A549 (cell line): ENCODE measurements around the gene PLCD1. TPM values are rescaled to one million over a fixed set of nuclear protein-coding genes. Genes with fewer than 3 reads are reported as not detected.

Experiments used
- ATAC-seq, 2 experiments: fragments of 200-7000 bp in 1 of 2; fragments of >200 bp in 1 of 2; cut with Nextera tagmentation in 1 of 2; cut with Tn5 transposase in 1 of 2; 3 replicates each; pipeline versions ENCODE4 v1.8.0 to v1.9.1; 2018 to 2020; ENCODE audit warnings: mild to moderate bottlenecking in 1 of 2, moderate library complexity in 1 of 2
- CTCF ChIA-PET: fragments of 300-600 bp; sonication (Branson Sonifier 250); formaldehyde crosslinking; extraction: SDS; loops from one replicate; lab custom pipeline; 2021; ENCODE audit warnings: antibody characterized with exemption, inconsistent platforms; lab: Yijun Ruan, JAX
- POLR2A ChIA-PET: fragments of 350-600 bp; formaldehyde crosslinking; extraction: SDS; loops from one replicate; lab custom pipeline; 2021; ENCODE audit warnings: antibody characterized with exemption, inconsistent platforms; lab: Yijun Ruan, JAX
- DNase-seq, 2 experiments: peaks; one replicate each; pipeline versions ENCODE4 v3.0.0 to v3.0.0-alpha.2; 2011 to 2016; ENCODE audit warnings: low read depth in 1 of 2, low spot score in 1 of 2
- FAIRE-seq: peaks from 2 replicates; lab custom pipeline; 2011; peaks lifted over from hg19 to GRCh38; lab: Jason Lieb, UNC
- H3K27ac ChIP-seq, 2 experiments: fragments of >200 bp; sonication (Bioruptor Twin); formaldehyde crosslinking; 3 replicates each; pipeline ENCODE4 v1.5.1; 2016 to 2017
- H3K4me1 ChIP-seq: fragments of >200 bp; sonication (Bioruptor Twin); formaldehyde crosslinking; 3 replicates; pipeline ENCODE4 v1.6.1; 2016
- H3K4me2 ChIP-seq: fragments of >200 bp; sonication (Bioruptor Twin); formaldehyde crosslinking; 3 replicates; pipeline ENCODE4 v1.6.1; 2016
- H3K4me3 ChIP-seq: fragments of >200 bp; sonication (Bioruptor Twin); formaldehyde crosslinking; 3 replicates; pipeline ENCODE4 v1.5.1; 2016
- H3K9me3 ChIP-seq: fragments of >200 bp; sonication (Bioruptor Twin); formaldehyde crosslinking; 3 replicates; pipeline ENCODE4 v1.6.1; 2016
- CBX2 ChIP-seq: fragments of 200-600 bp; sonication (generic); IDR thresholded peaks from 2 replicates; pipeline ENCODE4 v1.6.1; 2016; ENCODE audit warnings: low read depth, mild to moderate bottlenecking, borderline replicate concordance
- FOSL2 ChIP-seq, 2 experiments: fragments of 450-650 bp in 1 of 2; fragments of >200 bp in 1 of 2; sonication (Bioruptor Twin) in 1 of 2; formaldehyde crosslinking; IDR thresholded peaks; 2 replicates each; pipeline versions ENCODE4 v1.5.0 to v1.6.1; 2016 to 2020; ENCODE audit warnings: mild to moderate bottlenecking in 1 of 2, moderate library complexity in 1 of 2
- GATA3 ChIP-seq: IDR thresholded peaks from 2 replicates; pipeline ENCODE4 v1.6.1; 2012; ENCODE audit warnings: borderline replicate concordance
- HDAC2 ChIP-seq: fragments of 200-600 bp; sonication (generic); IDR thresholded peaks from 2 replicates; pipeline ENCODE4 v1.6.1; 2016
- HOXA7 ChIP-seq: fragments of 250-450 bp; sonication (Bioruptor Pico); IDR thresholded peaks from 2 replicates; pipeline ENCODE4 v1.5.0; 2020; ENCODE audit warnings: mild to moderate bottlenecking, moderate library complexity
- HOXB13 ChIP-seq: fragments of 250-450 bp; sonication (Bioruptor Pico); IDR thresholded peaks from 2 replicates; pipeline ENCODE4 v1.5.0; 2020; ENCODE audit warnings: low read depth, mild to moderate bottlenecking, moderate library complexity
- JUN ChIP-seq, 2 experiments: fragments of >200 bp; sonication (Bioruptor Twin); formaldehyde crosslinking; IDR thresholded peaks; 2 replicates in 1 of 2; 3 replicates in 1 of 2; pipeline ENCODE4 v1.6.1; 2016 to 2017
- MAFK ChIP-seq: fragments of 450-650 bp; IDR thresholded peaks from 2 replicates; pipeline ENCODE4 v1.6.1; 2014; ENCODE audit not compliant: partially characterized antibody
- NPAS2 ChIP-seq: fragments of 250-450 bp; sonication (Bioruptor Pico); IDR thresholded peaks from 2 replicates; pipeline ENCODE4 v1.8.0; 2022; ENCODE audit warnings: mild to moderate bottlenecking, moderate library complexity, borderline replicate concordance
- PHF8 ChIP-seq: fragments of 200-600 bp; sonication (generic); IDR thresholded peaks from 2 replicates; pipeline ENCODE4 v1.6.1; 2016; ENCODE audit warnings: low read depth, mild to moderate bottlenecking, antibody characterized with exemption, moderate library complexity, borderline replicate concordance
- RARB ChIP-seq: fragments of 250-450 bp; sonication (Bioruptor Pico); IDR thresholded peaks from 2 replicates; pipeline ENCODE4 v1.8.0; 2021; ENCODE audit warnings: mild to moderate bottlenecking, moderate library complexity
- SREBF2 ChIP-seq: fragments of 450-650 bp; IDR thresholded peaks from 2 replicates; pipeline ENCODE4 v1.6.1; 2014; ENCODE audit warnings: mild to moderate bottlenecking, moderate library complexity
- TFCP2L1 ChIP-seq: fragments of 250-450 bp; sonication (Bioruptor Pico); IDR thresholded peaks from 2 replicates; pipeline ENCODE4 v1.5.0; 2021; ENCODE audit warnings: mild to moderate bottlenecking
- ZC3H11A ChIP-seq: fragments of 450-650 bp; IDR thresholded peaks from 2 replicates; pipeline ENCODE4 v1.6.1; 2014; ENCODE audit warnings: antibody characterized with exemption, mild to moderate bottlenecking
- WGBS: methylation state at CpG from one replicate; pipeline ENCODE4 v1.1.6; 2017; ENCODE audit errors: missing lambda C conversion rate; 5-methylcytosine and 5-hydroxymethylcytosine counted together
- polyA plus RNA-seq, 4 experiments: library from polyadenylated mRNA; depleted of rRNA in 3 of 4; stranded (reverse); fragments of >200 nt; fragmentation: RNase III in 1 of 4; extraction: RNeasy Plus Mini Kit Qiagen cat#74134 plus additional on column Dnase treatment in 1 of 4; gene quantifications; 2 replicates in 3 of 4; 3 replicates in 1 of 4; pipeline ENCODE4 v1.2.3, GENCODE V29; 2011 to 2017
- TF ChIP-seq, protein P1 (sequence below): fragments of 450-650 bp; IDR thresholded peaks from 2 replicates; pipeline ENCODE4 v1.6.1; 2014; ENCODE audit warnings: antibody characterized with exemption
- TF ChIP-seq, protein P2 (sequence below): IDR thresholded peaks from 2 replicates; pipeline ENCODE4 v1.6.1; 2012
- TF ChIP-seq, protein P3 (sequence below): fragments of 200-600 bp; sonication (generic); IDR thresholded peaks from 2 replicates; pipeline ENCODE4 v1.6.1; 2016; ENCODE audit warnings: antibody characterized with exemption, mild to moderate bottlenecking, moderate library complexity
- TF ChIP-seq, protein P4 (sequence below): fragments of >200 bp; sonication (Bioruptor Twin); formaldehyde crosslinking; IDR thresholded peaks from 3 replicates; pipeline ENCODE4 v1.5.1; 2016

PLCD1 gene
- polyA plus RNA-seq, 2 of the 4 experiments (the other 2 are of a cell fraction) = 3.9 to 4.8 TPM

DNA sequence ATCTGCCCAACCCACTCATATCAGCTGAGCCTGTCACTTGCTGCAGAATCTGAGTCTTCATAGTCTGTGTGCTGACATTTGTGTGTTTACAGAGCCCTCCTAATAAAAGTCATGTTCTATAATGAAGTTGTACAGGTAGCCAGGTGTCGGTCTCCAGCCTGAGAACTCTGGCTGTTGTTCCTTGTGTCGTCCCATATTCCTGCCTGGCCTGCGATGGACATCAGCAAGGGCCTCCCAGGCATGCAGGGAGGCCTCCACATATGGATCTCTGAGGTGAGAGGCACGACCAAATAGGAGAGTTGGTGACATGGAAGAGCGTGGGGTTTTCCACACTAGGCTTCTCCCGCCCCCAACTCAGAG lies 36.0 kb downstream of the PLCD1 start:
- DNase-seq (no peak), FAIRE-seq (no peak), ATAC-seq (no peak)
- no peak for TF ChIP-seq PHF8
- no peak for TF ChIP-seq NPAS2 (CRISPR knock-in tag)
- TF ChIP-seq HDAC2 = no peak
- TF ChIP-seq, protein P1, sequence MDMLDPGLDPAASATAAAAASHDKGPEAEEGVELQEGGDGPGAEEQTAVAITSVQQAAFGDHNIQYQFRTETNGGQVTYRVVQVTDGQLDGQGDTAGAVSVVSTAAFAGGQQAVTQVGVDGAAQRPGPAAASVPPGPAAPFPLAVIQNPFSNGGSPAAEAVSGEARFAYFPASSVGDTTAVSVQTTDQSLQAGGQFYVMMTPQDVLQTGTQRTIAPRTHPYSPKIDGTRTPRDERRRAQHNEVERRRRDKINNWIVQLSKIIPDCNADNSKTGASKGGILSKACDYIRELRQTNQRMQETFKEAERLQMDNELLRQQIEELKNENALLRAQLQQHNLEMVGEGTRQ = no peak
- TF ChIP-seq HOXB13 = no peak
- TF ChIP-seq, protein P2, sequence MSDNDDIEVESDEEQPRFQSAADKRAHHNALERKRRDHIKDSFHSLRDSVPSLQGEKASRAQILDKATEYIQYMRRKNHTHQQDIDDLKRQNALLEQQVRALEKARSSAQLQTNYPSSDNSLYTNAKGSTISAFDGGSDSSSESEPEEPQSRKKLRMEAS = no peak
- no peak for TF ChIP-seq CBX2
- no peak for TF ChIP-seq HOXA7 (CRISPR knock-in tag)
- TF ChIP-seq GATA3 = no peak
- TF ChIP-seq ZC3H11A = no peak
- TF ChIP-seq RARB (CRISPR knock-in tag) = no peak
- ChIA-PET CTCF (interaction anchor here (1.8 kb wide), 1 partner anchor 10 kb away, joined by 6 read pairs; no protein-coding TSS in a partner anchor), POLR2A (no interaction called here)
- no peak overlapping the region for H3K4me2 ChIP-seq
- H3K27ac ChIP-seq = no peak overlapping the region
- no peaks in the 10 kb centered on the region for H3K9me3 ChIP-seq
- 65% methylated on average over 6 of the region's 6 CpGs for WGBS
- H3K4me3 ChIP-seq = no peak overlapping the region
- peaks cover 7% of the 10 kb centered on the region for H3K4me1 ChIP-seq

DNA sequence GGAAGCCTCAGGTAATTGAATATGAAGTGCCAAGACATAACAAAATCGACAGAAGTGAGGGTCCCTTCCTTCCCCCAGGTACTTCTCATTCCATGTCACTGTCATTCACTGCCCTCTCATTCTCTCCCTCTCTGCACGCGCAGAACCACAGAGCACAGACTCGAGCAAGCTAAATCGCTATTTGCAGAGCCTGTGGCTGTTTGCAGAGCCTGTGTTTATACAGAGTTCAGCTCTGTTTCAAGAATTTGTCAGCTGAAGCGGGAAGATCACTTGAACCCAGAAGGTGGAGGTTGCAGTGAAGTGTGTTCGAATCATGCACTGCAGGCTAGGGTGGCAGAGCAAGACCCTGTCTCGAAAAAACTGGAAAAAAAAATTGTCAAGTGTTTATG lies 36.4 kb downstream of the PLCD1 start:
- no peak overlapping the region for H3K4me2 ChIP-seq
- peaks cover 3% of the 10 kb centered on the region for H3K4me1 ChIP-seq
- no peak overlapping the region for H3K4me3 ChIP-seq
- no peaks in the 10 kb centered on the region for H3K9me3 ChIP-seq
- no peak for FAIRE-seq
- TF ChIP-seq, protein P3, sequence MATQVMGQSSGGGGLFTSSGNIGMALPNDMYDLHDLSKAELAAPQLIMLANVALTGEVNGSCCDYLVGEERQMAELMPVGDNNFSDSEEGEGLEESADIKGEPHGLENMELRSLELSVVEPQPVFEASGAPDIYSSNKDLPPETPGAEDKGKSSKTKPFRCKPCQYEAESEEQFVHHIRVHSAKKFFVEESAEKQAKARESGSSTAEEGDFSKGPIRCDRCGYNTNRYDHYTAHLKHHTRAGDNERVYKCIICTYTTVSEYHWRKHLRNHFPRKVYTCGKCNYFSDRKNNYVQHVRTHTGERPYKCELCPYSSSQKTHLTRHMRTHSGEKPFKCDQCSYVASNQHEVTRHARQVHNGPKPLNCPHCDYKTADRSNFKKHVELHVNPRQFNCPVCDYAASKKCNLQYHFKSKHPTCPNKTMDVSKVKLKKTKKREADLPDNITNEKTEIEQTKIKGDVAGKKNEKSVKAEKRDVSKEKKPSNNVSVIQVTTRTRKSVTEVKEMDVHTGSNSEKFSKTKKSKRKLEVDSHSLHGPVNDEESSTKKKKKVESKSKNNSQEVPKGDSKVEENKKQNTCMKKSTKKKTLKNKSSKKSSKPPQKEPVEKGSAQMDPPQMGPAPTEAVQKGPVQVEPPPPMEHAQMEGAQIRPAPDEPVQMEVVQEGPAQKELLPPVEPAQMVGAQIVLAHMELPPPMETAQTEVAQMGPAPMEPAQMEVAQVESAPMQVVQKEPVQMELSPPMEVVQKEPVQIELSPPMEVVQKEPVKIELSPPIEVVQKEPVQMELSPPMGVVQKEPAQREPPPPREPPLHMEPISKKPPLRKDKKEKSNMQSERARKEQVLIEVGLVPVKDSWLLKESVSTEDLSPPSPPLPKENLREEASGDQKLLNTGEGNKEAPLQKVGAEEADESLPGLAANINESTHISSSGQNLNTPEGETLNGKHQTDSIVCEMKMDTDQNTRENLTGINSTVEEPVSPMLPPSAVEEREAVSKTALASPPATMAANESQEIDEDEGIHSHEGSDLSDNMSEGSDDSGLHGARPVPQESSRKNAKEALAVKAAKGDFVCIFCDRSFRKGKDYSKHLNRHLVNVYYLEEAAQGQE = no peak
- no peak for TF ChIP-seq TFCP2L1
- no peak for TF ChIP-seq PHF8
- TF ChIP-seq JUN (IDR thresholded peaks at IDR 0.05) = no peak
- CTCF ChIA-PET = interaction anchor here (1.8 kb wide), 1 partner anchor 10 kb away, joined by 6 read pairs; no protein-coding TSS in a partner anchor
- POLR2A ChIA-PET = no interaction called here
- 40% methylated on average over 8 of the region's 8 CpGs for WGBS
- ATAC-seq = no peak
- no peak for DNase-seq
- no peak overlapping the region for H3K27ac ChIP-seq

DNA sequence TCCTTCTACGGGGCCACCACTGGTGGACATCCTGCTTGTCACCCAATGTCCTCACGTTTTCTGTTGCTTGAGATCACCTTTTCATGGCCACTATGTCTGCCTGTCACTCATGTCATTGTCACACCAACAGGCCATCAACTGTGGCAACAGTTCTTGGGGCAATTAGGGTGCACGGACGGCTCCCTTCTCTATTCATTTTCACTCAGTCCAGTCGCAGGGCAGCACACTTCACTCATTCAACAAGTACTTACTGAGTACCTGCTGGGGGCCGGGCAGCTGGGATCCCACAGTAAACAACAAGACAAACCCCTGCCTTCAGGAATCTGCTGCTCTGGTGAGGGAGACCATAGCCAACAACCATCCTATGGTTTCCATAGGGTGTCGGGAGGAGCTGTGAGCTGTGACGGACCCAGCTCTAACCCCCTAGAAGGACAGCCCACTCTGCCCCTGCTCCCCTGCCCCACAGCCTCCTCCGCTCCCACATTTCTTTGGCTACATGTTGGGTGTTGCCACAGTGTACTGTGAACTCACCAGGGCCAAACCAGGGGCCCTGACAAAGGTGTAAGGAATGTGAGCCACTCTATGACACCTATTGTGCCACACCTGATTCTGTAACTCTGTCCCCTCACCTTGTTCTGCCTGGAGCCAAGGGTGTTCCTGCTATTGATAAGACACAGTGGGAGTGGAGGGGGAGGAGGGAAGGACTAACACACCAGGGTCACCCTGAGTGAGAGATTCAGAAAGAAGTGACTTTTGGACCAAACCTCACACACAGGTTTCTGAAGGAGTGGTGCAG lies 37.0 kb downstream of the PLCD1 start:
- ChIA-PET CTCF (interaction anchor here (1.8 kb wide), 1 partner anchor 11 kb away, joined by 6 read pairs; no protein-coding TSS in a partner anchor), POLR2A (no interaction called here)
- H3K27ac ChIP-seq = no peak overlapping the region
- 68% methylated on average over 9 of the region's 9 CpGs for WGBS
- FAIRE-seq (no peak), DNase-seq (no peak), ATAC-seq (no peak)
- H3K4me2 ChIP-seq = no peak overlapping the region
- peaks cover 3% of the 10 kb centered on the region for H3K4me1 ChIP-seq
- H3K9me3 ChIP-seq = no peaks in the 10 kb centered on the region
- no peak overlapping the region for H3K4me3 ChIP-seq
- TF ChIP-seq, protein P1 = no peak
- no peak for TF ChIP-seq SREBF2
- TF ChIP-seq, protein P4, sequence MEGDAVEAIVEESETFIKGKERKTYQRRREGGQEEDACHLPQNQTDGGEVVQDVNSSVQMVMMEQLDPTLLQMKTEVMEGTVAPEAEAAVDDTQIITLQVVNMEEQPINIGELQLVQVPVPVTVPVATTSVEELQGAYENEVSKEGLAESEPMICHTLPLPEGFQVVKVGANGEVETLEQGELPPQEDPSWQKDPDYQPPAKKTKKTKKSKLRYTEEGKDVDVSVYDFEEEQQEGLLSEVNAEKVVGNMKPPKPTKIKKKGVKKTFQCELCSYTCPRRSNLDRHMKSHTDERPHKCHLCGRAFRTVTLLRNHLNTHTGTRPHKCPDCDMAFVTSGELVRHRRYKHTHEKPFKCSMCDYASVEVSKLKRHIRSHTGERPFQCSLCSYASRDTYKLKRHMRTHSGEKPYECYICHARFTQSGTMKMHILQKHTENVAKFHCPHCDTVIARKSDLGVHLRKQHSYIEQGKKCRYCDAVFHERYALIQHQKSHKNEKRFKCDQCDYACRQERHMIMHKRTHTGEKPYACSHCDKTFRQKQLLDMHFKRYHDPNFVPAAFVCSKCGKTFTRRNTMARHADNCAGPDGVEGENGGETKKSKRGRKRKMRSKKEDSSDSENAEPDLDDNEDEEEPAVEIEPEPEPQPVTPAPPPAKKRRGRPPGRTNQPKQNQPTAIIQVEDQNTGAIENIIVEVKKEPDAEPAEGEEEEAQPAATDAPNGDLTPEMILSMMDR = no peak
- no peak for TF ChIP-seq MAFK
- TF ChIP-seq NPAS2 (CRISPR knock-in tag) = no peak
- TF ChIP-seq FOSL2 (IDR thresholded peaks at IDR 0.05) = no peak
- TF ChIP-seq FOSL2 (CRISPR knock-in tag; IDR thresholded peaks at IDR 0.05) = no peak
